CD4-positive, alpha-beta T cell treated with Interleukin-4 for 4 hours (primary cell): ENCODE measurements around the gene MAP3K20.
"Not testable (repeated sequence)": the region's sequence is repeated elsewhere in the genome, so short reads cannot be mapped to it uniquely, and the experiment has no call there.

ENCODE experiments used
- DNase-seq: peaks from one replicate; pipeline ENCODE4 v3.0.0-alpha.2; 2020

The MAP3K20 gene

GRCh38 chr2:173239644-173240043, 164.0 kb downstream of the MAP3K20 start:
- DNase-seq: no peak

GRCh38 chr2:173240083-173240482, 164.4 kb downstream of the MAP3K20 start:
- DNase-seq: no peak

GRCh38 chr2:173241643-173242042, 166.0 kb downstream of the MAP3K20 start:
- DNase-seq: no peak

- no peak for DNase-seq
Measured at GRCh38 chr2:173247156-173247555, 171.5 kb downstream of the MAP3K20 start.

GRCh38 chr2:173248381-173248780, 172.7 kb downstream of the MAP3K20 start:
- no peak for DNase-seq

GRCh38 chr2:173249661-173250641, 174.3 kb downstream of the MAP3K20 start:
- no peak for DNase-seq

- DNase-seq: no peak
Measured at GRCh38 chr2:173251225-173251624, 175.6 kb downstream of the MAP3K20 start.

- DNase-seq: no peak
Measured at GRCh38 chr2:173252581-173252980, 176.9 kb downstream of the MAP3K20 start.

- no peak for DNase-seq
Measured at GRCh38 chr2:173254659-173255058, 179.0 kb downstream of the MAP3K20 start.

GRCh38 chr2:173258701-173259100, 183.1 kb downstream of the MAP3K20 start:
- DNase-seq: no peak

- not testable (repeated sequence) for DNase-seq
Measured at GRCh38 chr2:173262356-173262755, 186.7 kb downstream of the MAP3K20 start.

GRCh38 chr2:173264151-173264550, 188.5 kb downstream of the MAP3K20 start:
- no peak for DNase-seq

- peak; percentile 26 for DNase-seq
Measured at GRCh38 chr2:173264603-173265366, 189.1 kb downstream of the MAP3K20 start.

GRCh38 chr2:173271135-173271534, 195.5 kb downstream of the MAP3K20 start:
- DNase-seq: no peak

GRCh38 chr2:173271825-173272224, 196.2 kb downstream of the MAP3K20 start:
- DNase-seq: no peak

GRCh38 chr2:173272849-173273248, 197.2 kb downstream of the MAP3K20 start:
- no peak for DNase-seq

GRCh38 chr2:173278794-173279526, 203.3 kb downstream of the MAP3K20 start:
- DNase-seq: no peak

GRCh38 chr2:173279527-173279868, 203.9 kb downstream of the MAP3K20 start:
- no peak for DNase-seq

- DNase-seq: no peak
Measured at GRCh38 chr2:173280853-173281252, 205.2 kb downstream of the MAP3K20 start.

- DNase-seq: not testable (repeated sequence)
Measured at GRCh38 chr2:173281898-173282297, 206.3 kb downstream of the MAP3K20 start.

- no peak for DNase-seq
Measured at GRCh38 chr2:173282795-173283545, 207.3 kb downstream of the MAP3K20 start.

- DNase-seq: peak; percentile 9
Measured at GRCh38 chr2:173286153-173286809, 210.6 kb downstream of the MAP3K20 start.
